HG03442 (cell line): ENCODE data around the gene CLIP3.
"Not testable (repeated sequence)": the region's sequence is repeated elsewhere in the genome, so short reads cannot be mapped to it uniquely, and the experiment has no call there.

Source experiments
- ATAC-seq: cut with Tn5 transposase; IDR thresholded peaks from one replicate; pipeline ENCODE4 v1.9.1; 2021; ENCODE audit warnings: mild to moderate bottlenecking, moderate library complexity; ENCODE audit not compliant: unreplicated experiment

Gene CLIP3, protein sequence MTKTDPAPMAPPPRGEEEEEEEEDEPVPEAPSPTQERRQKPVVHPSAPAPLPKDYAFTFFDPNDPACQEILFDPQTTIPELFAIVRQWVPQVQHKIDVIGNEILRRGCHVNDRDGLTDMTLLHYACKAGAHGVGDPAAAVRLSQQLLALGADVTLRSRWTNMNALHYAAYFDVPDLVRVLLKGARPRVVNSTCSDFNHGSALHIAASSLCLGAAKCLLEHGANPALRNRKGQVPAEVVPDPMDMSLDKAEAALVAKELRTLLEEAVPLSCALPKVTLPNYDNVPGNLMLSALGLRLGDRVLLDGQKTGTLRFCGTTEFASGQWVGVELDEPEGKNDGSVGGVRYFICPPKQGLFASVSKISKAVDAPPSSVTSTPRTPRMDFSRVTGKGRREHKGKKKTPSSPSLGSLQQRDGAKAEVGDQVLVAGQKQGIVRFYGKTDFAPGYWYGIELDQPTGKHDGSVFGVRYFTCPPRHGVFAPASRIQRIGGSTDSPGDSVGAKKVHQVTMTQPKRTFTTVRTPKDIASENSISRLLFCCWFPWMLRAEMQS

GRCh38 chr19:36032251-36033104, at the start of gene CLIP3:
Gene CLIP3, minus strand, starts transcription at chr19:36032873. Its CDS starts 516 bp downstream, at chr19:36032357.
- no peak for ATAC-seq

DNA sequence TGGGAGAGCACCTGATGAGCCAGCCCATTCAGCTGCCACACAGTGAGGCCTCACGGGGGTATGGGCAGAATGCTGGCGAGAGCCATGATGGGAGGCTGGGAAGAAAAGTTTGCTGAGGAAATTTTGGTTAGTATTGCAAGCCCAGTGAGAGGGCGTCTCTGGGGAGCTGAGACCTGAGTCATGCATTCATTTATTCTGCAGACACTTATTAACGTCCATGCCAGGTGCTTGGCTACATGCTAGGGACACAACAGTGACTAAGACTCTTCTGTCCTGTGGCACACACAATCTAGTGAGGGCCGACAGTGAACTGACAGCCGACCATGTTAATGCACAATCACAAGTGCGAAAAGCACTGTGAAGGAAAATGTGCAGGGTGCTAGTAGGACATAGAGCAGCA, 49.2 kb upstream of the CLIP3 start:
- no peak for ATAC-seq

- ATAC-seq = no peak
These were observed 48.7 kb upstream of the CLIP3 start for GRCh38 chr19:36081385-36081784.

- no peak for ATAC-seq
These were observed 46.8 kb upstream of the CLIP3 start for GRCh38 chr19:36079389-36079945.

DNA sequence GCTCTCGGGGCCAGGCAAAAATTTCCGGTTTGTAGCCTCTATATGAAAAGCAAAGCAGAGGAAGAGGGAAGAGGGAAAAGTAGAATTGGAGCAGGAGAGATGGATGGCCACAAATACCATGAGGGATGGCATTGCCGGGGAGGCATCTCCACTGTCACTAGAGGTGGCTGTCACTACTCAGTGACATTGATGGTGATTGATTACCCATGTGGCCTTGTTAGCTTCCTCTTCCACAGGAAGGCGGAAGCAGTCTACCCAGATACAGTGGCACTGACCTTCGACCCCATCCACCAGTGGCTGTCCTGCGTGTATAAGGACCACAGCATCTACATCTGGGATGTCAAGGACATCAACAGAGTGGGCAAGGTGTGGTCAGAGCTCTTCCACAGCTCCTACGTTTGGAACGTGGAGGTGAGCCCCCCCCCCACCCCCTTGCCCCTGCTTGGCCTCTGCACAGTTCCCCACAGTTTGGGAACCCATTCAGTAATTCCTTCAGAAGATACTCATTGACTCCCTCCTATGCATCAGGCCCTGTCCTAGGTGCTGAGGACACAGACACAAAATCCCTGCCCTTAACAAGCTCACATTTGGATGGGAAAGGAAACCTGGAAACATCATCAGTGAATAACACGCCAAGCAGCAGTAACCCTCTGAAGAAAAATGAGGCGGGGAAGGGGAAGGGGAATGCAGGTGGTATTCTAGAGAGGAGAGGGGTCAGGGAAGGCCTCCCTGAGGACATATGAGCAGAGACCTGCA, 40.6 kb upstream of the CLIP3 start:
- no peak for ATAC-seq

GRCh38 chr19:36072081-36072480, 39.4 kb upstream of the CLIP3 start:
- no peak for ATAC-seq

DNA sequence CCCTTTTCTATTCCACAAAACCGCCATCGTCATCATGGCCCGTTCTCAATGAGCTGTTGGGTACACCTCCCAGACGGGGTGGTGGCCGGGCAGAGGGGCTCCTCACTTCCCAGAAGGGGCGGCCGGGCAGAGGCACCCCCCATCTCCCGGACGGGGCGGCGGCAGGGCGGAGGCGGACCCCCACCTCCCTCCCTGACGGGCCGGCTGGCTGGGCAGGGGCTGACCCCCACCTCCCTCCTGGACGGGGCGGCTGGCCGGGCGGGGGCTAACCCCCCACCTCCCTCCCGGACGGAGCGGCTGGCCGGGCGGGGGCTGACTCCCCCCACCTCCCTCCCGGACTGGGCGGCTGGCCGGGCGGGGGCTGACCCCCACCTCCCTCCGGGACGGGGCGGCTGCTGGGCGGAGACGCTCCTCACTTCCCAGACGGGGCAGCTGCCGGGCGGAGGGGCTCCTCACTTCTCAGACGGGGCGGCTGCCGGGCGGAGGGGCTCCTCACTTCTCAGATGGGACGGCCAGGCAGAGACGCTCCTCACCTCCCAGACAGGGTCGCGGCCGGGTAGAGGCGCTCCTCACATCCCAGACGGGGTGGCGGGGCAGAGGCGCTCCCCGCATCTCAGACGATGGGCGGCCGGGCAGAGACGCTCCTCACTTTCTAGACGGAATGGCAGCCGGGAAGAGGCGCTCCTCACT, 36.3 kb upstream of the CLIP3 start:
- ATAC-seq = not testable (repeated sequence)

DNA sequence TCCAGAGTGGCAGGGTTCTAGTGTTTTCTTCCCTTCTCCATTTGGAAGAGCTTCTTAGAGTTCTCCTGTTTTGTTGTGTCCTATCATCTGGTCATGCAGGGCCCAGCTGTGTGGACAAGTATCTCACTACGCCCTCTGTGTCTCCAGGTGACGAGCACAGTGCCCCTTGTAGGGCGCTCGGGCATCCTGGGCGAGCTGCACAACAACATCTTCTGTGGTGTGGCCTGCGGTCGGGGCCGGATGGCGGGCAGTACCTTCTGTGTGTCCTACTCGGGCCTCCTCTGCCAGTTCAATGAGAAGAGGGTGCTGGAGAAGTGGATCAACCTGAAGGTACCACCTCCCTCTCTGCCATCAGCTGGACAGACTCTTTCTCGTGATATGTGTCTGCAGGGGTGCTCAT, 35.0 kb upstream of the CLIP3 start:
- no peak for ATAC-seq

GRCh38 chr19:36064826-36065225, 32.2 kb upstream of the CLIP3 start:
- ATAC-seq = no peak

GRCh38 chr19:36061367-36061766, 28.7 kb upstream of the CLIP3 start:
- no peak for ATAC-seq

DNA sequence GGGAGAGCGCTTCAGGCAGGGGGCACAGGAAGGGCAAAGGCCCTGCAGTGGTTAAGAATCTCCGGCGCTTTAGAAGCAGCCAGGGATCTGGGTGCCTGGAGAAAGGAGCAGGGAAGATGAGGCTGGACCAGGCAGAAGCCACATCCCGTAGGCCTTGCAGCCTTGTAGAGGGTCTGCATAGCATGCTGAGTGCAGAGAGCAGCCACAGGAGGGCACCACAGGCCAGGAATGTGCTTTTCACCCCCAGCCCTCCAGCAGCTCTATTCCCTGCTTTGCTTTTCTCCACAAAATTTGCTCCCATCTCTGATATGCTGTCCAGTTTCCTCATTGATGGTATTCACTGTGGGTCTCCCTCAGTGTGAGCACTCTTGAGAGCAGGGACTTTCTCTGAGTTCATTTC, 27.8 kb upstream of the CLIP3 start:
- ATAC-seq = no peak

DNA sequence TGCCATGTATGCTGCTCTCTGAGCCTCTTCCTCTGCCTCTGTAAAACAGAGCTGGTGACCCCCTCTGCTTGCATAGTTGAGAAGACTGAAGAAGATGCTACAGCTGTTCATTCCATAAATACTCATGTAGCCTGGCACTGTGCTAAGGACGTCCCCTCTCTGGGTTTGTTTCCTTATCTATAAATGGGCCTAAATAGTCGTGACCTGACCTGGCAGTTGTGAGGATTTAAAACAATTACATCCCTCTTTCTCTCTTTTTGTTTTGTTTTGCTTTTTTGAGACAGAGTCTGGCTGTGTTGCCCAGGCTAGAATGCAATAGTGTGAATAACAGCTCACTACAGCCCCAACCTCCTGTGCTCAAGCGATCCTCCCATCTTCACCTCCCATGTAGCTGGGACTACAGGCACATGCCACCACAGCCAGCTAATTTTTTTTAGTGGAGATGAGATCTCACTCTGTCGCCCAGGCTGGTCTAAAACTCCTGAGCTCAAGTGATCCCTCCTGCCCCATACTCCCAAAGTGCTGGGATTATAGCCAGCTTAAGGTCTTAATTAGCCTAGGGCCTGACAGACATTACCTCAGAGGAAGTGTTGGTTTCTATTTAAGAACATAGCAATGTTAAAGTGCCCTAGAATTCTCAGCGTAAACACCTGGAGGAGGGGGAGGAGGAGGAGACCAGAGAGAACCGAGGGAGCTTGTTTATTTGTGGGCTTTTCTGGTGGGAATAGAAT, 26.7 kb upstream of the CLIP3 start:
- ATAC-seq = no peak

DNA sequence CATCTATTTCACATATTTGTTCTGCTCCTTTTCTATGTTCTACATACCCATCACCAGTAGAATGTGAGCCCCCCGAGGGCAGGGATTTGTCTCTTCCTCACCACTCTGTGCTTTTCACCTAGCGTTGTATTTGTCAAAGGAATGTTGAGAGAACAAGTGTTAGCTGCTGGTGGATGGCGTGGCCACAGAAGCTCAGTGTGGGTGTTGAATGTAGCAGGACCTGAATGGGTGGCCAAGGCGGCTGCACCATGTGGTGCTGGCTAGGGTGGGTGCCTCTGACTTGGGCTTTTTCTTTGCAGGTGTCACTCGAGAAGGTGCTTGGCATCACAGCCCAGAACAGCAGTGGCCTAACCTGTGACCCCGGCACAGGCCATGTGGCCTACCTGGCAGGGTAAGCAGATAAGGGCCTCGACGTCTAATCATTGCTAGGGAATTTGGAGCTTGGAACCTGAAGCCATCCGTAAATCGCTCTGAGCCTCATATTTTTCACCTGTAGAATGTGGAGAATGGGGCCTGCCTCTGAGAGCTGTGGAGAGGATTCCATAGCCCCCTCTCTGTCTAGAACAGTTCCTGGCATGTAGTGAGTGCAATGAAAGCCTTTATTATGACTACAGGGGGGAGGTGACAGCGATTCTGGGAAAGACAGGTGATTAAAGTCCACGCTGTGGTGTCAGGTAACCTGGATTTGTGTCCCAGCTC, 26.0 kb upstream of the CLIP3 start:
- no peak for ATAC-seq

GRCh38 chr19:36054733-36055686, 22.3 kb upstream of the CLIP3 start, which contains the start of gene WDR62:
Gene WDR62, plus strand, starts transcription at chr19:36054897. Its CDS starts 75 bp downstream, at chr19:36054972.
- peak; percentile 58 for ATAC-seq

- peak; percentile 80 for ATAC-seq
These were observed 21.6 kb upstream of the CLIP3 start, which contains the start of gene THAP8 for GRCh38 chr19:36054119-36054732. Gene THAP8, minus strand, starts transcription at chr19:36054285. Its CDS starts 68 bp downstream, at chr19:36054217.

GRCh38 chr19:36051637-36052036, 19.0 kb upstream of the CLIP3 start:
- no peak for ATAC-seq

DNA sequence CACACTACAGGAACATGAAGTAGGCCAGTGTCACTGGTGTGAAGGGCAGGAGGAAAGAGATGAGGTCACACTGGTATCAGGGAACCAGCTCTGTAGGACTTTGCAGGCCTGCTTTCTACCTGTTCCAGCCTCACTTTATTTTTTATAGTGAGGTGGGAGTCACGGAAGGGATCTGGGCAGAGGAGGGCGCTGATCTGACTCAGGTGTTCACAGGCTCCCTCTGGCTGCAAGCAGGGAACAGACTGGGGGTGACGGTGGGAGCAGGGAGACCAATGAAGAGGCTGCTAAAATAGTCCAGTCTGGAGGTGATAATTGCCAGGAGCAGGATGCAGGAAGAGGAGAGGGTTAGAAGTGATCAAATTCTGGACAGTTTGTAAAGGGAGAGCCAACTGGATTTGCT, 18.6 kb upstream of the CLIP3 start:
- no peak for ATAC-seq
